ENCODE results near the gene CNKSR2.
"Not testable (repeated sequence)": the region's sequence is repeated elsewhere in the genome, so short reads cannot be mapped to it uniquely, and the experiment has no call there.

Gene CNKSR2

DNA sequence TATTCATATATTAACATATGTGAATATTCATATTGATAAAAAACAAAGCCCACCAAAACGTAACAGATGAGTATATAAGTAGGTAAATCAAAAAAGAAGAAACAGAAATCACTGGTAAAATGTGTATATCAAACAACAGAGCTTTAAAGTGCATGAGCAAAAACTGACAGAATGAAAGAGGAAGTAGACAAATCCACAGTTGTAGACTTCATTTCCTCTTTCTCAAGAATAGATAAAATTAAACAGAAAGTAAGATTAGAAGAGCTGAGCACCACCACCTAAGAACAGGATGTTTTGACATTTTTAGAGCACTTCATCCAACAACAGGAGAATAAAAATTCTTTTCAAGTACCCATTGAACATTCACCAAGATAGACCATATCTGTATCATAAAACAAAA, 64.6 kb downstream of the CNKSR2 start:
- in situ Hi-C loops (cut with MboI; ENCODE audit: low sequenced_read_pairs), result no loop called here

DNA sequence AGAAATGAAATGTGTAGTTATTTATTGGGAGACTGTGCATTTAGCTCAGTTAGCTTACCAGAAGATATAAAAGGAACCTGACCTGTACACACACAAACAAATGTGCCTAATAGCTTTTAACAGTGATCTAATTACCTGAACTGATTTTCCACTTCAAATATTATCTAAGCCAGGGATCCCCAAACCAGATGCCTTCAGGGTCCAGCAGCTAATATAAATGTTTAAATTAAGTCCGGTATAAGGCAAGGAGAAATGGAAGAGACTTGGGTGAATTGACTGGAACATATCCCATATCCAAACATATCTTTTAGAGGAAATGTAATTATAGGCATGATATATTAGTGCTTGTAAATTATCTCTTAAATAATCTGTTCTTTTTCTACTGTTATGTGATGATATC, 66.7 kb downstream of the CNKSR2 start:
- in situ Hi-C loops (cut with MboI; ENCODE audit: low sequenced_read_pairs), result no loop called here

GRCh38 chrX:21457718-21458117, 83.5 kb downstream of the CNKSR2 start:
- in situ Hi-C loops (cut with MboI; ENCODE audit: low sequenced_read_pairs), result no loop called here

DNA sequence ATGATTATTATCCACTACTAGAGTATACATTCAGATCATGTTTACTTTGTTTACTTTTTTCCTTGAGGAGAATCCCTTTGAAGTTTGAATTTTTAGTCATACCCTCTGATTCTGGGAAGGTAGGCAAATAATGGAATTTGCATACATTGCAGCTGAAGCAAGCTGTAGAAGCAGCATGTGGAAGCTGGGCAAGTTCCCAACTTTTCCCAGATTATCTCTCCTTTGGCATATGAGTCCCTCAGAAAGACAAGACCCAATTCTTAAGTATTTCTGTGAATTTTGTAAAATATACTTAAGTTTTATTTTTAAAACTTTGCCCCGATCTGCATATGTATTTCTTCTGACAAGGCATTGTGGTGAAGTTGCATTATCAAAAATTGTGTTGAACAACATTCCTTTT, 94.9 kb downstream of the CNKSR2 start:
- in situ Hi-C loops (cut with MboI; ENCODE audit: low sequenced_read_pairs), result no loop called here

DNA sequence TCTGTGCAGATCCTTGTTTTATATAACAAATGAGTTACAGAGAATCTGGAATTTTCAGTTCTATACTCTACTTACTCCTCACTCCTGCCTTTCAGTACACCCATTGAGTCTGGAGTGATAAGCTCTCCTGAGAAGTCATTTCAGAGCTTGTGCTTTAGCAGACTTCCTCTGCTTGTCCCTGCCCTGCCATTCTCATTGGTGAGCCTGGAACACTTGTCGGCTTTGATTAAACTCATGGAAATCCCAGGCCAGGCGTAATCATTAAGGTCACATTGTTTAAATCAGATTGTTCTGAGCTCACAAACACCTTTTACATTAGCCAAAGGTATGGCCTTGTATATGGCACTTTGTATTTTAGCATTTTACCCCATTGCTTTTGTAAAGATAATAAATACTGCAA, 102.7 kb downstream of the CNKSR2 start:
- in situ Hi-C loops (cut with MboI; ENCODE audit: low sequenced_read_pairs), result no loop called here

GRCh38 chrX:21479695-21480270, 105.6 kb downstream of the CNKSR2 start:
- in situ Hi-C loops (cut with MboI; ENCODE audit: low sequenced_read_pairs), result no loop called here

DNA sequence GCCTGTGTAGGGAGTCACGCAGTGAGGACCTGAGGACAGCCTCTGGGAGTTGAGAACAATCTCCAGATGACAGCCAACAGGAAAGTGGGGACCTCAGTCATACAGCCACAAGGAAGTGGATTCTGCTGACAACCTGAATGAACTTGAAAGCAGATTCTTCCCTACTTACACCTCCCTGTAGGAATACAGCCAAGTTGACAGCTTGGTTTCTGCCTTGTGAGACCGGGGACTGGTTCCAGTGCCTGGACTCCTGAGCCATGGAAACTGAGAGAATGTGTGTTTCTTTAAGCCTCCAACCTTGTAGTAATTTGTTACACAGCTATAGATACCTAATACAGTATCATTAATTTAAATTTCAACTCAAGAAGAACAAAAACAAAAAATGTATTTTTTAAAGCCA, 107.5 kb downstream of the CNKSR2 start:
- in situ Hi-C loops (cut with MboI; ENCODE audit: low sequenced_read_pairs), result no loop called here

GRCh38 chrX:21484051-21484450, 109.8 kb downstream of the CNKSR2 start:
- in situ Hi-C loops (cut with MboI; ENCODE audit: low sequenced_read_pairs), result not testable (repeated sequence)

- in situ Hi-C loops (cut with MboI; ENCODE audit: low sequenced_read_pairs), result no loop called here
Observed at GRCh38 chrX:21487832-21488231, 113.6 kb downstream of the CNKSR2 start.

- in situ Hi-C loops (cut with MboI; ENCODE audit: low sequenced_read_pairs), result no loop called here
Observed at GRCh38 chrX:21490341-21490740, 116.1 kb downstream of the CNKSR2 start.

GRCh38 chrX:21493226-21493830, 119.1 kb downstream of the CNKSR2 start:
- in situ Hi-C loops (cut with MboI; ENCODE audit: low sequenced_read_pairs), result no loop called here

GRCh38 chrX:21503593-21503992, 129.4 kb downstream of the CNKSR2 start:
- in situ Hi-C loops (cut with MboI; ENCODE audit: low sequenced_read_pairs), result no loop called here

DNA sequence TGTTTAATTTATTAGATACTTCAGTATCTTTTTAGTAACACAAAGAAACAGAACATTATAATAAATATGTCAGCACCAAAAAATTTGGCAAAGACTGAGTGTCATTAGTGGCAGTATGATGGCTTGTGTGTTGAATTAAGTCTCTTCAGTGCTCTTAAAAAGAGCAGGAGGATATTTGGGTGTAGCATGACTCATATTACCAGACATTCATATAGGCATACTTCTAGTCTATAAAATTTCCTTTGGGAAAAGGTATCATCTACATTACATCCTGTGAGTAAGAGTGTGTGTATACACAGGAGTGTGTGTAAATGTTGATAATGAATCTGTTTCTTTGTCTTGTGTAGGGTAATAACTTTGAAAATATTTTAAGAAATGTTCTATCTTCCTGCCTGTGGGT, 135.7 kb downstream of the CNKSR2 start:
- in situ Hi-C loops (cut with MboI; ENCODE audit: low sequenced_read_pairs), result no loop called here

DNA sequence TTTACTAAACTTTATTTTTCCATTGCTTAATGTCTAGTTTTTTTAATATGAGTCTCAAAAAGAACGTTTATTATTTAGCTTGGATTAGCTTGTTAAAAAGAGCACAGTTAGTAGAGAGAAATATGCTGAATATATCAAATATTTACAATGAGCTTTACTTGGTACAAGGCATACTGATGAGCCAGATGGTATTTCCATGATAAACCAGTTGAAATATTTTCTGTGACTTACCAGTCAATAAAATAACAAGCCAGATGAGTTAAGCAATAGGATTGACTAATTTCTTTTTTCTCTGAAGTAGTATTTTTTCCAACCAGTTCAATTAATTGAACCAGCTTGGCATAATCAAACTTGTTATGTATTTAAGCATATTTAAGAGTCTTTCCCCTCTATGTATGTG, 149.8 kb downstream of the CNKSR2 start:
- in situ Hi-C loops (cut with MboI; ENCODE audit: low sequenced_read_pairs), result no loop called here

- in situ Hi-C loops (cut with MboI; ENCODE audit: low sequenced_read_pairs), result no loop called here
Observed at GRCh38 chrX:21528076-21528475, 153.9 kb downstream of the CNKSR2 start.

DNA sequence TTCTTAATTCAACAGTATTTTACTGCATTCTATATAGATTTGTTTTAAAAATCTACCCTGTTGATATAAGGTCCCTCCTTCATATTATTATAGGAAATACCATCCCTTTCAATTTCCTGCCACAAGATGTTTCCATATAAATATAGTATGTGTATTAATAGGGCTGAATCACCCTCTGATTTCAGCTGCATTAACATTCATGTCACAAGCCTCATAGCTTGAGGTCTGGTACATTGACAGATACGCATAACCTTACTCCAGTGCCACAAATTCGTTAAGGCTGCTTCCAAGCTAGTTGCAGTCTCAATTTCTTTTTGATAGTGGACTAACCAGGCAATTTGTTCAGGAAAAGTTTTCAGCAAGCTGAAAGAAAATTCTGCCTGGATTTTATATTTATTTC, 155.6 kb downstream of the CNKSR2 start:
- in situ Hi-C loops (cut with MboI; ENCODE audit: low sequenced_read_pairs), result no loop called here

- in situ Hi-C loops (cut with MboI; ENCODE audit: low sequenced_read_pairs), result not testable (repeated sequence)
Observed at GRCh38 chrX:21544642-21545041, 170.4 kb downstream of the CNKSR2 start.

- in situ Hi-C loops (cut with MboI; ENCODE audit: low sequenced_read_pairs), result no loop called here
Observed at GRCh38 chrX:21559417-21559816, 185.2 kb downstream of the CNKSR2 start.

- in situ Hi-C loops (cut with MboI; ENCODE audit: low sequenced_read_pairs), result no loop called here
Observed at GRCh38 chrX:21565025-21565424, 190.8 kb downstream of the CNKSR2 start.

- in situ Hi-C loops (cut with MboI; ENCODE audit: low sequenced_read_pairs), result no loop called here
Observed at GRCh38 chrX:21574793-21575192, 200.6 kb downstream of the CNKSR2 start.

DNA sequence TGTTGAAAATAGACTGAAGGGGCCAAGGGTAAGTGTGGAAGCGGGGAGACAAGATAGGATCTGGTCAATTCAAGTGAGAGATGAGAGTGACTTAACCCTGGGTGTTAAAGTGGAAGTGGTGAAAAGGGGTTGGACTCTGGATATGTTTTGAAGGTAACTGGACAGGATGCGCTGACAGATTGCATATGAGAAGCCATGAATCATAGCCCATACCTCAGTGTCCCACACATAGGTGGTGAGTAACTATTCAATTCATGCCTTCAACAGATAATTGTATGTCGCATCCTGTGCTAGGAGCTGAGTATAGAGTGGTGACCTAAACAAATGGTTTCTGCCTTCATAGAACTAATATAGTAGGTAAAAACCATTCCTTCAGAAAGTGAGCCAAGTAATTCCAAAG, 207.3 kb downstream of the CNKSR2 start:
- in situ Hi-C loops (cut with MboI; ENCODE audit: low sequenced_read_pairs), result no loop called here

DNA sequence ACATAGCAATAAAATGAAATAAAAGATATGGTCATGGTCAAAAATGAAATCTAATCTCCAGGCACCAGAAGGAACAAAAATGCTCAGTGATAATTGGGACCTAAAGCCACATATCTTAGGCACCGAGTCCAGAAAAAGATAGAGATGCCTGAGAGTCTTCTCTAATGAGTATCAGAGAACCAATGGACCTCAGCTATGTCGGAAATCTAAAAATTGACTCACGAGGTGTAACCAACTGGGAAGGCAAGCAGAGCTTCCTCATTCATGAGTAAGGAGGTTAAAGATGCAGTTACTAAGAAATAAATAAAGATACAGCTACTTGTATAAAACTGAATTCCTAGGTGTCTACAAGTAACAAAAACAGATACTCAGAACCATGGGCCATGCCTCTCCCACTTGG, 211.8 kb downstream of the CNKSR2 start:
- in situ Hi-C loops (cut with MboI; ENCODE audit: low sequenced_read_pairs), result no loop called here
